ENCODE measurements around the gene ATF1.

DNA sequence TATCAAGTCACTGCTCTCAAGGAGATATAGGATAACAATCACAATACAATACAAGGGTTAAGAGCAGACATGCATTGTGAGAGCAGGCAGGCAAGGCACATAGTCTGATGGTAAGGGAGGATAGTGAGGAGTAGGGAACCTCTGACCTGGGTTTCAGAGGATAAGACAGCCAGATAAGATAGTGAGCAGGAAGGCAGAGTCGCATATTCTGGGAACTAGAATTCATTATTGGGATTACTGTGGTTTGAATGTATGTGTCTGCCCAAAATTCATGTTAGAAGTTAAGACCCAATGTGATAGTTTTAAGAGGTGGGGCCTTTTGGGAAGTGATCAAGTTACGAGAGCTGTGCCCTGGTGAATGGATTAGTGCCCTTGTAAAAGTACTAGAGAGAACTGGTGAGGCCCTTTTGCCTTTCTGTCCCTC lies 14.4 kb upstream of the ATF1 start:
- TF ChIP-seq, protein P1, sequence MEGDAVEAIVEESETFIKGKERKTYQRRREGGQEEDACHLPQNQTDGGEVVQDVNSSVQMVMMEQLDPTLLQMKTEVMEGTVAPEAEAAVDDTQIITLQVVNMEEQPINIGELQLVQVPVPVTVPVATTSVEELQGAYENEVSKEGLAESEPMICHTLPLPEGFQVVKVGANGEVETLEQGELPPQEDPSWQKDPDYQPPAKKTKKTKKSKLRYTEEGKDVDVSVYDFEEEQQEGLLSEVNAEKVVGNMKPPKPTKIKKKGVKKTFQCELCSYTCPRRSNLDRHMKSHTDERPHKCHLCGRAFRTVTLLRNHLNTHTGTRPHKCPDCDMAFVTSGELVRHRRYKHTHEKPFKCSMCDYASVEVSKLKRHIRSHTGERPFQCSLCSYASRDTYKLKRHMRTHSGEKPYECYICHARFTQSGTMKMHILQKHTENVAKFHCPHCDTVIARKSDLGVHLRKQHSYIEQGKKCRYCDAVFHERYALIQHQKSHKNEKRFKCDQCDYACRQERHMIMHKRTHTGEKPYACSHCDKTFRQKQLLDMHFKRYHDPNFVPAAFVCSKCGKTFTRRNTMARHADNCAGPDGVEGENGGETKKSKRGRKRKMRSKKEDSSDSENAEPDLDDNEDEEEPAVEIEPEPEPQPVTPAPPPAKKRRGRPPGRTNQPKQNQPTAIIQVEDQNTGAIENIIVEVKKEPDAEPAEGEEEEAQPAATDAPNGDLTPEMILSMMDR (IDR thresholded peaks at IDR 0.05; ENCODE audit: poor library complexity), result no peak
- TF ChIP-seq EZH2phosphoT487 (IDR thresholded peaks at IDR 0.05; ENCODE audit: low read depth, severe bottlenecking, unreplicated experiment), result no peak
- no peak for TF ChIP-seq EZH2 (IDR thresholded peaks at IDR 0.05; ENCODE audit: borderline replicate concordance)
